IMR-90 (cell line): ENCODE results near the gene SLC4A3. TPM values are rescaled to one million over a fixed set of nuclear protein-coding genes. Genes with fewer than 3 reads are reported as not detected.

Experiments used
- ATAC-seq: fragments of 200-7000 bp; cut with Tn5 transposase; 2 replicates; pipeline ENCODE4 v1.9.1; 2020; ENCODE audit warnings: low read depth, mild to moderate bottlenecking, moderate library complexity
- BruUV-seq: library from RNA; stranded (reverse); fragments of 400-500 nt; replicated peaks from 2 replicates; lab custom pipeline; 2021; lab: Mats Ljungman, UMichigan
- CTCF ChIA-PET: fragments of 300-600 bp; formaldehyde crosslinking; extraction: SDS; loops from one replicate; lab custom pipeline; 2021; ENCODE audit warnings: antibody characterized with exemption; lab: Yijun Ruan, JAX
- POLR2A ChIA-PET: fragments of 300-600 bp; sonication (Branson Sonifier 250); formaldehyde crosslinking; loops from one replicate; lab custom pipeline; 2022; ENCODE audit warnings: antibody characterized with exemption; ENCODE audit not compliant: unreplicated experiment; lab: Charles Lee
- DNase-seq: peaks from one replicate; pipeline ENCODE4 v3.0.0; 2013
- H2AFZ ChIP-seq: replicated peaks from 2 replicates; pipeline ENCODE3; 2013; ENCODE audit warnings: low read length, mild to moderate bottlenecking; ENCODE audit not compliant: poor library complexity
- H2AK5ac ChIP-seq: 2 replicates; pipeline ENCODE4 v1.6.1; 2013; ENCODE audit warnings: low read depth, low read length, inconsistent platforms
- H2AK9ac ChIP-seq: replicated peaks from 2 replicates; pipeline ENCODE3; 2013; ENCODE audit warnings: mild to moderate bottlenecking, low read depth, low read length, moderate library complexity; ENCODE audit not compliant: poor library complexity
- H2BK120ac ChIP-seq: 2 replicates; pipeline ENCODE4 v1.6.1; 2013; ENCODE audit warnings: low read depth, low read length, inconsistent platforms
- H2BK15ac ChIP-seq: 3 replicates; pipeline ENCODE4 v1.6.1; 2013; ENCODE audit warnings: low read depth, low read length, inconsistent platforms
- H2BK20ac ChIP-seq: 2 replicates; pipeline ENCODE4 v1.6.1; 2013; ENCODE audit warnings: low read depth, mild to moderate bottlenecking, inconsistent platforms, low read length, moderate library complexity
- H2BK5ac ChIP-seq: 2 replicates; pipeline ENCODE4 v1.6.1; 2013; ENCODE audit warnings: mild to moderate bottlenecking, low read depth, low read length, inconsistent platforms; ENCODE audit not compliant: poor library complexity, severe bottlenecking
- H3K14ac ChIP-seq: replicated peaks from 2 replicates; pipeline ENCODE4 v1.6.1; 2013; ENCODE audit warnings: low read depth, low read length, inconsistent platforms
- H3K18ac ChIP-seq: 2 replicates; pipeline ENCODE4 v1.6.1; 2013; ENCODE audit warnings: low read depth, low read length, control low read depth
- H3K23ac ChIP-seq: 2 replicates; pipeline ENCODE4 v1.6.1; 2013; ENCODE audit warnings: low read depth, low read length, inconsistent platforms
- H3K27ac ChIP-seq: 2 replicates; pipeline ENCODE4 v1.5.1; 2013; ENCODE audit warnings: mild to moderate bottlenecking, control low read depth, low read length; ENCODE audit not compliant: insufficient read depth
- H3K27me3 ChIP-seq: 2 replicates; pipeline ENCODE4 v1.6.1; 2013; ENCODE audit warnings: low read length; ENCODE audit not compliant: control insufficient read depth, insufficient read depth
- H3K36me3 ChIP-seq: 2 replicates; pipeline ENCODE4 v1.6.1; 2013; ENCODE audit warnings: low read length, mixed read lengths; ENCODE audit not compliant: control insufficient read depth, insufficient read depth
- H3K4ac ChIP-seq: 2 replicates; pipeline ENCODE4 v1.6.1; 2013; ENCODE audit warnings: low read depth, low read length, inconsistent platforms
- H3K4me1 ChIP-seq: 2 replicates; pipeline ENCODE4 v1.6.1; 2013; ENCODE audit warnings: low read length, mixed read lengths; ENCODE audit not compliant: control insufficient read depth, insufficient read depth
- H3K4me2 ChIP-seq: 2 replicates; pipeline ENCODE4 v1.6.1; 2013; ENCODE audit warnings: low read depth, mild to moderate bottlenecking, control low read depth, low read length, moderate library complexity
- H3K4me3 ChIP-seq: 2 replicates; pipeline ENCODE4 v1.5.1; 2013; ENCODE audit warnings: low read depth, mild to moderate bottlenecking, control low read depth, low read length, moderate library complexity; ENCODE audit not compliant: insufficient read depth
- H3K56ac ChIP-seq: 2 replicates; pipeline ENCODE4 v1.6.1; 2013; ENCODE audit warnings: low read length, inconsistent platforms; ENCODE audit not compliant: insufficient read depth; ENCODE audit errors: extremely low read depth
- H3K79me1 ChIP-seq, 2 experiments: 2 replicates each; pipeline ENCODE4 v1.6.1; 2013; ENCODE audit warnings: low read length in 2 of 2, inconsistent platforms in 1 of 2, low read depth in 1 of 2
- H3K9ac ChIP-seq: 2 replicates; pipeline ENCODE4 v1.6.1; 2013; ENCODE audit warnings: low read depth, low read length, control low read depth
- H3K9me1 ChIP-seq: 2 replicates; pipeline ENCODE4 v1.6.1; 2013; ENCODE audit warnings: low read length, inconsistent platforms; ENCODE audit not compliant: insufficient read depth
- H3K9me3 ChIP-seq: 2 replicates; pipeline ENCODE4 v1.6.1; 2013; ENCODE audit warnings: low read length; ENCODE audit not compliant: control insufficient read depth, insufficient read depth
- H4K20me1 ChIP-seq: 2 replicates; pipeline ENCODE4 v1.6.1; 2013; ENCODE audit warnings: low read length, inconsistent platforms; ENCODE audit not compliant: insufficient read depth
- H4K5ac ChIP-seq: 2 replicates; pipeline ENCODE4 v1.6.1; 2013; ENCODE audit warnings: mild to moderate bottlenecking, low read depth, low read length, control low read depth
- H4K8ac ChIP-seq, 2 experiments: 2 replicates each; pipeline ENCODE4 v1.6.1; 2013; ENCODE audit warnings: low read depth in 2 of 2, low read length in 2 of 2, control low read depth in 1 of 2, inconsistent platforms in 1 of 2
- H4K91ac ChIP-seq: 2 replicates; pipeline ENCODE4 v1.6.1; 2013; ENCODE audit warnings: low read depth, low read length, inconsistent platforms; ENCODE audit not compliant: insufficient read depth
- BHLHE40 ChIP-seq: fragments of 150-350 bp; IDR thresholded peaks from 2 replicates; pipeline ENCODE4 v1.6.1; 2016; ENCODE audit warnings: mild to moderate bottlenecking, low read depth, low read length
- MAFK ChIP-seq: IDR thresholded peaks from 2 replicates; pipeline ENCODE4 v1.6.1; 2012; ENCODE audit warnings: low read depth, low read length, improper control_type of control experiment
- MAZ ChIP-seq: IDR thresholded peaks from 2 replicates; pipeline ENCODE4 v1.6.1; 2012; ENCODE audit warnings: low read depth, mild to moderate bottlenecking, low read length, improper control_type of control experiment, moderate library complexity, borderline replicate concordance
- NFE2L2 ChIP-seq: fragments of 150-350 bp; IDR thresholded peaks from 2 replicates; pipeline ENCODE4 v1.6.1; 2016; ENCODE audit warnings: low read depth, mild to moderate bottlenecking, low read length
- WGBS, 2 experiments: methylation state at CpG; one replicate each; pipeline versions ENCODE4 v1.1.5 to v1.1.7; 2013; ENCODE audit warnings: missing lambda C conversion rate in 2 of 2; ENCODE audit not compliant: insufficient read length in 1 of 2; ENCODE audit errors: extremely low coverage in 2 of 2; 5-methylcytosine and 5-hydroxymethylcytosine counted together
- dilution Hi-C: fragments of 300-500 bp; cut with HindIII; formaldehyde crosslinking; loops from one replicate; pipeline ENCODE4 v1.14.3; 2018; ENCODE audit warnings: low sequenced_read_pairs; ENCODE audit not compliant: unreplicated experiment
- in situ Hi-C: fragments of 300-500 bp; cut with MboI; formaldehyde crosslinking; loops from 3 replicates; pipeline ENCODE4 v1.14.3; 2019; ENCODE audit warnings: low sequenced_read_pairs, inconsistent platforms, mixed read lengths
- intact Hi-C: fragments of 100-400 bp; cut with micrococcal nuclease; formaldehyde crosslinking; loops from 2 replicates; pipeline ENCODE4 v1.10.0; 2022
- polyA plus RNA-seq, 3 experiments: library from polyadenylated mRNA; depleted of rRNA; stranded (reverse); fragments of >200 nt; gene quantifications; 2 replicates each; pipeline ENCODE4 v1.2.3, GENCODE V29; 2012; ENCODE audit warnings: low replicate concordance in 1 of 3
- total RNA-seq: library from RNA; depleted of rRNA; stranded (reverse); fragments of >200 nt; gene quantifications from 2 replicates; pipeline ENCODE4 v1.2.3, GENCODE V29; 2012

Gene SLC4A3
- total and polyA plus RNA-seq, 2 of the 4 experiments (the other 2 are of a cell fraction), result 0.90 to 6.1 TPM

DNA sequence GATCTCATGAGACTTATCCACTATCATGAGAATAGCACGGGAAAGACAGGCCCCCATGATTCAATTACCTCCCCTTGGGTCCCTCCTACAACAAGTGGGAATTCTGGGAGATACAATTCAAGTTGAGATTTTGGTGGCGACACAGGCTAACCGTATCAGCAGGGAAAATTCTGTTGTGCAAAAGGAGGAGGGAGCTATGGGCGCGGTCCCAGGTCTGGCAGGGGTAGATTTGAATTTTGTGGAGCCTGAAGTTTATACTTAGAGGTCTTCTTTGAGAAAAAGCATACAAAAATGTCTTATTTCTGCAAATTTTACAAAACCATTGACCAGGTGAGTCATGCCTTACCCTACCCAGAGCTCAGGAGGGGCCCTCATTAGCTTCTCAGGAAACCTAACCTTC is 36.6 kb downstream of the SLC4A3 start:
- BruUV-seq, result no TSS peak
- H2BK15ac ChIP-seq, result no peak overlapping the region
- no peak overlapping the region for H4K91ac ChIP-seq
- no peaks in the 10 kb centered on the region for H3K79me1 ChIP-seq
- no peak overlapping the region for H3K14ac ChIP-seq
- no peak overlapping the region for H4K8ac ChIP-seq
- TF ChIP-seq MAZ, result no peak
- no peak for TF ChIP-seq BHLHE40
- TF ChIP-seq MAFK, result no peak
- no peak for TF ChIP-seq NFE2L2
- H3K36me3 ChIP-seq, result no peaks in the 10 kb centered on the region
- H3K56ac ChIP-seq, result no peak overlapping the region
- ChIA-PET CTCF (interaction anchor here (0.9 kb wide), 1 partner anchor 10 kb away, joined by 3 read pairs; no protein-coding TSS in a partner anchor), POLR2A (no interaction called here)
- no peak overlapping the region for H2AFZ ChIP-seq
- no peak overlapping the region for H4K5ac ChIP-seq
- H3K23ac ChIP-seq, result no peak overlapping the region
- WGBS, 2 experiments, result no CpG with 5 or more reads among the region's 5 CpGs
- no peak overlapping the region for H2BK5ac ChIP-seq
- H3K4ac ChIP-seq, result no peak overlapping the region
- no peak overlapping the region for H2AK5ac ChIP-seq
- no peak overlapping the region for H2BK20ac ChIP-seq
- in situ Hi-C loops (no loop called here), dilution Hi-C loops (no loop called here), intact Hi-C loops (no loop called here)
- no peaks in the 10 kb centered on the region for H4K20me1 ChIP-seq
- DNase-seq (no peak), ATAC-seq (no peak)
- H3K4me1 ChIP-seq, result no peaks in the 10 kb centered on the region
- H3K9me3 ChIP-seq, result peaks cover 4% of the 10 kb centered on the region
- no peak overlapping the region for H3K27ac ChIP-seq
- no peak overlapping the region for H3K4me2 ChIP-seq
- H3K27me3 ChIP-seq, result peaks cover 16% of the 10 kb centered on the region
- H3K9me1 ChIP-seq, result no peaks in the 10 kb centered on the region
- H2AK9ac ChIP-seq, result no peak overlapping the region
- no peak overlapping the region for H3K18ac ChIP-seq
- H2BK120ac ChIP-seq, result no peak overlapping the region
- no peak overlapping the region for H3K9ac ChIP-seq
- H3K4me3 ChIP-seq, result no peak overlapping the region
